NCI-H146 treated with DMSO at 0.1 percent for 48 hours (cell line): ENCODE results near the gene NDUFA13.

Experiments
- DNase-seq: peaks from one replicate; lab custom pipeline; 2025; ENCODE audit not compliant: unreplicated experiment; lab: John Stamatoyannopoulos, UW

The NDUFA13 gene

GRCh38 chr19:19544954-19545591, 29.0 kb downstream of the NDUFA13 start:
- DNase-seq = no peak

- no peak for DNase-seq
Observed at GRCh38 chr19:19545707-19546106, 29.7 kb downstream of the NDUFA13 start.

GRCh38 chr19:19546751-19547162, 30.7 kb downstream of the NDUFA13 start:
- DNase-seq = no peak

- DNase-seq = no peak
Observed at GRCh38 chr19:19547674-19548336, 31.8 kb downstream of the NDUFA13 start.

- no peak for DNase-seq
Observed at GRCh38 chr19:19548915-19549759, 33.1 kb downstream of the NDUFA13 start.

GRCh38 chr19:19549804-19550464, 33.9 kb downstream of the NDUFA13 start:
- no peak for DNase-seq

GRCh38 chr19:19550485-19550929, 34.5 kb downstream of the NDUFA13 start:
- DNase-seq = no peak

- DNase-seq = no peak
Observed at GRCh38 chr19:19550972-19551852, 35.2 kb downstream of the NDUFA13 start.

- no peak for DNase-seq
Observed at GRCh38 chr19:19551853-19552192, 35.8 kb downstream of the NDUFA13 start.

GRCh38 chr19:19552798-19553197, 36.8 kb downstream of the NDUFA13 start:
- DNase-seq = no peak

GRCh38 chr19:19553670-19554069, 37.6 kb downstream of the NDUFA13 start:
- no peak for DNase-seq

- peak; percentile 18 for DNase-seq
Observed at GRCh38 chr19:19554074-19555023, 38.3 kb downstream of the NDUFA13 start.

- DNase-seq = no peak
Observed at GRCh38 chr19:19558055-19558454, 42.0 kb downstream of the NDUFA13 start.

GRCh38 chr19:19558636-19559035, 42.6 kb downstream of the NDUFA13 start:
- no peak for DNase-seq

- no peak for DNase-seq
Observed at GRCh38 chr19:19559931-19560330, 43.9 kb downstream of the NDUFA13 start.

GRCh38 chr19:19561946-19562664, 46.1 kb downstream of the NDUFA13 start:
- DNase-seq = no peak

GRCh38 chr19:19562665-19563347, 46.8 kb downstream of the NDUFA13 start:
- DNase-seq = no peak

- DNase-seq = no peak
Observed at GRCh38 chr19:19563348-19563848, 47.4 kb downstream of the NDUFA13 start.
